ENCODE results near the gene SLC39A8.

DNA sequence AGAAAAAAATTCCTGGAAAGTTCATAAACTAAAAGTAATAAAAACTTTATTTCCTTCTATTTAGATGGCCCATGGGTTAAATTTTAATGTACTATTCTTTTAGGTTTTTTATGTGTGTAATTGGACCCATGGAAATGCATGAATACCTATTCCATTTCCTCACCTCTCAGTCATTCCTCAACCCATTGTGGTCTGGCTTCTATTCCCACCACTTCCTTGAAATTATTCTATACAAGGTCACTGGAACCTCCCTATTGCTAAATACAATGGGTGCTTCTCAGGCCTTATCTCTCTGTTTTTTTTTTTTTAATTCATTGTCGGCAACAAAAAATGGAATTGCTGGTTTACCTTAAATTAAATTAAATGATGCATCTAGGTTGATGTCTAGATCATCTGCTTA is 17.2 kb downstream of the SLC39A8 start:
- TF ChIP-seq, protein P1, sequence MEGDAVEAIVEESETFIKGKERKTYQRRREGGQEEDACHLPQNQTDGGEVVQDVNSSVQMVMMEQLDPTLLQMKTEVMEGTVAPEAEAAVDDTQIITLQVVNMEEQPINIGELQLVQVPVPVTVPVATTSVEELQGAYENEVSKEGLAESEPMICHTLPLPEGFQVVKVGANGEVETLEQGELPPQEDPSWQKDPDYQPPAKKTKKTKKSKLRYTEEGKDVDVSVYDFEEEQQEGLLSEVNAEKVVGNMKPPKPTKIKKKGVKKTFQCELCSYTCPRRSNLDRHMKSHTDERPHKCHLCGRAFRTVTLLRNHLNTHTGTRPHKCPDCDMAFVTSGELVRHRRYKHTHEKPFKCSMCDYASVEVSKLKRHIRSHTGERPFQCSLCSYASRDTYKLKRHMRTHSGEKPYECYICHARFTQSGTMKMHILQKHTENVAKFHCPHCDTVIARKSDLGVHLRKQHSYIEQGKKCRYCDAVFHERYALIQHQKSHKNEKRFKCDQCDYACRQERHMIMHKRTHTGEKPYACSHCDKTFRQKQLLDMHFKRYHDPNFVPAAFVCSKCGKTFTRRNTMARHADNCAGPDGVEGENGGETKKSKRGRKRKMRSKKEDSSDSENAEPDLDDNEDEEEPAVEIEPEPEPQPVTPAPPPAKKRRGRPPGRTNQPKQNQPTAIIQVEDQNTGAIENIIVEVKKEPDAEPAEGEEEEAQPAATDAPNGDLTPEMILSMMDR (IDR thresholded peaks at IDR 0.05; ENCODE audit: low read depth, low read length, poor library complexity, severe bottlenecking): no peak
- TF ChIP-seq EZH2phosphoT487 (IDR thresholded peaks at IDR 0.05; ENCODE audit: borderline replicate concordance, low read length): no peak

All from DOHH2 (cell line).